K562 (cell line): ENCODE data around the gene FHIT. TPM values are rescaled to one million over a fixed set of nuclear protein-coding genes. Genes with fewer than 3 reads are reported as not detected.

Experiments
- ATAC-seq: fragments of 200-7000 bp; cut with Tn5 transposase; 3 replicates; pipeline ENCODE4 v1.9.1; 2020; ENCODE audit warnings: moderate library complexity
- BruUV-seq: library from RNA; stranded (reverse); fragments of 400-500 nt; replicated peaks from 2 replicates; lab custom pipeline; 2021; lab: Mats Ljungman, UMichigan
- CTCF ChIA-PET: fragments of 300-600 bp; formaldehyde crosslinking; extraction: SDS; loops from one replicate; lab custom pipeline; 2021; ENCODE audit warnings: low intra/inter-chr PET ratio; lab: Yijun Ruan, JAX
- POLR2A ChIA-PET: fragments of 300-600, 350-650 bp; sonication (Branson Sonifier 250); formaldehyde crosslinking; extraction: SDS; loops from one replicate; lab custom pipeline; 2021; ENCODE audit warnings: antibody characterized with exemption, inconsistent platforms; lab: Yijun Ruan, JAX
- DNase-seq, 4 experiments: peaks; one replicate each; pipeline versions ENCODE4 v3.0.0 to v3.0.0-alpha.2; 2011 to 2018; ENCODE audit warnings: low spot score in 3 of 4, mixed read lengths in 3 of 4; ENCODE audit errors: extremely low read depth in 1 of 4
- FAIRE-seq: peaks from 2 replicates; lab custom pipeline; 2011; peaks lifted over from hg19 to GRCh38; lab: Jason Lieb, UNC
- H2AFZ ChIP-seq: 2 replicates; pipeline ENCODE4 v1.6.0; 2011; ENCODE audit warnings: low read depth, low read length, control low read depth, inconsistent platforms
- H3K27ac ChIP-seq: fragments of 200-600 bp; 3 replicates; pipeline ENCODE4 v1.8.0; 2011; ENCODE audit warnings: low read depth, mild to moderate bottlenecking, control low read depth, inconsistent platforms, low read length, moderate library complexity, mixed read lengths; ENCODE audit errors: extremely low read depth
- H3K27me3 ChIP-seq, 2 experiments: fragments of 300-600 bp in 1 of 2; 2 replicates in 1 of 2; 3 replicates in 1 of 2; pipeline versions ENCODE4 v1.6.0 to v1.8.0; 2011; ENCODE audit warnings: inconsistent platforms in 2 of 2, low read length in 2 of 2, mild to moderate bottlenecking in 1 of 2, mixed read lengths in 1 of 2, moderate library complexity in 1 of 2; ENCODE audit not compliant: control insufficient read depth in 2 of 2, insufficient read depth in 2 of 2
- H3K36me3 ChIP-seq: fragments of 300-600 bp; 3 replicates; pipeline ENCODE4 v1.8.0; 2011; ENCODE audit warnings: mild to moderate bottlenecking, low read length, inconsistent platforms; ENCODE audit not compliant: control insufficient read depth, insufficient read depth
- H3K4me1 ChIP-seq, 2 experiments: fragments of 200-600 bp in 1 of 2; replicated peaks in 1 of 2; 2 replicates in 1 of 2; 3 replicates in 1 of 2; pipeline versions ENCODE4 v1.5.1 to v1.8.0; 2011; ENCODE audit warnings: inconsistent platforms in 2 of 2, low read length in 2 of 2, mild to moderate bottlenecking in 1 of 2, mixed read lengths in 1 of 2, moderate library complexity in 1 of 2; ENCODE audit not compliant: control insufficient read depth in 2 of 2, insufficient read depth in 2 of 2
- H3K4me2 ChIP-seq: 2 replicates; pipeline ENCODE4 v1.6.1; 2011; ENCODE audit warnings: low read length, control low read depth, inconsistent platforms, mixed read lengths; ENCODE audit not compliant: insufficient read depth
- H3K4me3 ChIP-seq: fragments of 200-600 bp; sonication (generic), shearing (Covaris generic); 2 replicates; pipeline ENCODE4 v1.5.1; 2016; ENCODE audit warnings: control low read depth, inconsistent platforms
- H3K79me2 ChIP-seq: fragments of 200-600 bp; 3 replicates; pipeline ENCODE4 v1.8.0; 2011; ENCODE audit warnings: low read length, inconsistent platforms; ENCODE audit not compliant: control insufficient read depth, insufficient read depth
- H3K9ac ChIP-seq, 2 experiments: 2 replicates each; pipeline versions ENCODE4 v1.6.0 to v1.6.1; 2011; ENCODE audit warnings: low read depth in 2 of 2, low read length in 2 of 2, control low read depth in 1 of 2, inconsistent platforms in 1 of 2, mild to moderate bottlenecking in 1 of 2, mixed read lengths in 1 of 2; ENCODE audit not compliant: insufficient read depth in 1 of 2
- H3K9me1 ChIP-seq: one replicate; pipeline ENCODE4 v1.6.0; 2011; ENCODE audit warnings: inconsistent platforms, mild to moderate bottlenecking, low read length, moderate library complexity; ENCODE audit not compliant: control insufficient read depth, insufficient read depth
- H3K9me3 ChIP-seq: replicated peaks from 2 replicates; pipeline ENCODE4 v1.5.1; 2011; ENCODE audit warnings: low read depth, low read length, inconsistent platforms; ENCODE audit not compliant: control insufficient read depth, insufficient read depth
- H4K20me1 ChIP-seq: replicated peaks from 2 replicates; pipeline ENCODE4 v1.6.1; 2011; ENCODE audit warnings: low read length, inconsistent platforms, mixed read lengths; ENCODE audit not compliant: control insufficient read depth, insufficient read depth
- E2F4 ChIP-seq: sonication (generic); formaldehyde crosslinking; IDR thresholded peaks from 2 replicates; pipeline ENCODE4 v1.8.0; 2022; ENCODE audit warnings: mild to moderate bottlenecking, low read depth, missing genetic modification reagents
- EZH2 ChIP-seq: IDR thresholded peaks from 2 replicates; pipeline ENCODE4 v1.6.1; 2012; ENCODE audit warnings: low read depth, mild to moderate bottlenecking, inconsistent platforms, low read length, borderline replicate concordance
- FOXJ2 ChIP-seq: fragments of 200-800 bp; sonication (Bioruptor generic); IDR thresholded peaks from 2 replicates; pipeline ENCODE4 v1.6.1; 2016; ENCODE audit warnings: missing genetic modification characterization, missing compliant biosample characterization
- HDAC3 ChIP-seq: fragments of 450-650 bp; IDR thresholded peaks from 2 replicates; pipeline ENCODE4 v1.6.1; 2018; ENCODE audit warnings: borderline replicate concordance, mild to moderate bottlenecking, moderate library complexity; ENCODE audit not compliant: partially characterized antibody
- NBN ChIP-seq: fragments of 450-650 bp; IDR thresholded peaks from 2 replicates; pipeline ENCODE4 v1.6.1; 2016; ENCODE audit warnings: low read depth, mild to moderate bottlenecking
- NR2C1 ChIP-seq, 2 experiments: fragments of 450-650 bp; IDR thresholded peaks; 2 replicates each; pipeline ENCODE4 v1.6.1; 2017; ENCODE audit warnings: mild to moderate bottlenecking in 2 of 2, antibody characterized with exemption in 1 of 2, inconsistent platforms in 1 of 2, missing compliant biosample characterization in 1 of 2, missing genetic modification characterization in 1 of 2
- SLC30A9 ChIP-seq: fragments of 250-450 bp; sonication (Bioruptor Pico); IDR thresholded peaks from 2 replicates; pipeline ENCODE4 v1.8.0; 2022; ENCODE audit warnings: mild to moderate bottlenecking, moderate library complexity
- SNAPC5 ChIP-seq: fragments of 250-450 bp; sonication (Bioruptor Pico); IDR thresholded peaks from 2 replicates; pipeline ENCODE4 v1.8.0; 2021; ENCODE audit warnings: moderate library complexity, mild to moderate bottlenecking, inconsistent platforms
- ZBTB26 ChIP-seq: fragments of 450-650 bp; formaldehyde crosslinking; IDR thresholded peaks from 2 replicates; pipeline ENCODE4 v1.4.0; 2022; ENCODE audit warnings: missing genetic modification characterization
- WGBS: fragments of 100-300 bp; shearing (Covaris generic); methylation state at CpG from one replicate; pipeline ENCODE4 v1.1.6; 2016; ENCODE audit warnings: low coverage, mixed read lengths; ENCODE audit not compliant: insufficient coverage; ENCODE audit errors: missing lambda C conversion rate; 5-methylcytosine and 5-hydroxymethylcytosine counted together
- in situ Hi-C: fragments of 300-500 bp; cut with MboI; formaldehyde crosslinking; loops from 4 replicates; pipeline ENCODE4 v1.15.0; 2018; ENCODE audit warnings: inconsistent platforms, mixed read lengths
- intact Hi-C: fragments of 100-400 bp; cut with micrococcal nuclease; formaldehyde crosslinking; loops from 2 replicates; pipeline ENCODE4 v1.14.2; 2022
- polyA plus RNA-seq, 8 experiments: library from polyadenylated mRNA; depleted of rRNA in 4 of 8; stranded (reverse) in 5 of 8; unstranded in 3 of 8; fragments of >200 nt; fragmentation: Nextera tagmentation in 2 of 8; fragmentation: Illumina TruSeq in 1 of 8; extraction: Ambion mirVana in 2 of 8; extraction: Trizol in 1 of 8; gene quantifications; 2 replicates each; pipeline versions ENCODE4 v1.2.1 to v1.2.3, GENCODE V29; 2011 to 2014; ENCODE audit warnings: inconsistent platforms in 1 of 8, missing spikeins in 1 of 8
- total RNA-seq, 7 experiments: library from RNA; depleted of rRNA in 6 of 7; stranded (reverse); fragments of >200 nt in 6 of 7; fragmentation: Illumina TruSeq in 2 of 7; extraction: Trizol in 2 of 7; gene quantifications; 2 replicates each; pipeline versions ENCODE4 v1.2.1 to v1.2.3, GENCODE V29; 2011 to 2021; ENCODE audit warnings: low replicate concordance in 1 of 7

The FHIT gene
- total and polyA plus RNA-seq, 9 of the 15 experiments (the other 6 are each of a cell fraction or from before 2014, with no cell fraction given): 1.7 to 9.1 (median 4.3) TPM

GRCh38 chr3:60737633-60738399, 513.4 kb downstream of the FHIT start:
- no peaks in the 10 kb centered on the region for H3K9me3 ChIP-seq
- ATAC-seq (no peak), FAIRE-seq (no peak), DNase-seq (no peak)
- H3K36me3 ChIP-seq: no peaks in the 10 kb centered on the region
- H4K20me1 ChIP-seq: no peaks in the 10 kb centered on the region
- BruUV-seq: no TSS peak
- H3K27ac ChIP-seq: no peak overlapping the region
- 10% methylated on average over 2 of the region's 8 CpGs for WGBS
- intact Hi-C loops (no loop called here), in situ Hi-C loops (no loop called here)
- H3K4me1 ChIP-seq: no peaks in the 10 kb centered on the region
- H3K9ac ChIP-seq: no peak overlapping the region
- H3K79me2 ChIP-seq: no peaks in the 10 kb centered on the region
- CTCF ChIA-PET: no interaction called here
- POLR2A ChIA-PET: no interaction called here
- no peak overlapping the region for H3K4me2 ChIP-seq
- H3K9me1 ChIP-seq: no peaks in the 10 kb centered on the region
- TF ChIP-seq EZH2: no peak
- TF ChIP-seq NBN: no peak
- TF ChIP-seq SNAPC5 (CRISPR knock-in tag): no peak
- no peak overlapping the region for H3K4me3 ChIP-seq
- no peaks in the 10 kb centered on the region for H3K27me3 ChIP-seq
- no peak overlapping the region for H2AFZ ChIP-seq

- no TSS peak for BruUV-seq
- H3K9ac ChIP-seq: no peak overlapping the region
- intact Hi-C loops: no loop called here
- TF ChIP-seq SLC30A9 (CRISPR knock-in tag) (no peak), NR2C1 (IDR thresholded peaks at IDR 0.05) (no peak), NR2C1 (tag; IDR thresholded peaks at IDR 0.05) (no peak), FOXJ2 (no peak), ZBTB26 (CRISPR knock-in tag) (no peak), E2F4 (CRISPR knock-in tag) (no peak), HDAC3 (no peak)
Observed at GRCh38 chr3:60730371-60730770, 520.9 kb downstream of the FHIT start.

More at GRCh38 chr3:60730371-60730770, 520.9 kb downstream of the FHIT start:
- no peak overlapping the region for H3K27ac ChIP-seq
- no peaks in the 10 kb centered on the region for H4K20me1 ChIP-seq
- in situ Hi-C loops: no loop called here
- H3K9me1 ChIP-seq: no peaks in the 10 kb centered on the region
- WGBS: 0% methylated on average over 1 of the region's 9 CpGs
- POLR2A ChIA-PET: no interaction called here
- no peaks in the 10 kb centered on the region for H3K4me1 ChIP-seq
- no peaks in the 10 kb centered on the region for H3K9me3 ChIP-seq
- no peak overlapping the region for H3K4me2 ChIP-seq
- CTCF ChIA-PET: no interaction called here
- H2AFZ ChIP-seq: no peak overlapping the region
- H3K36me3 ChIP-seq: no peaks in the 10 kb centered on the region
- no peak for ATAC-seq
- no peak overlapping the region for H3K4me3 ChIP-seq
- no peaks in the 10 kb centered on the region for H3K79me2 ChIP-seq
- no peak for DNase-seq
- H3K27me3 ChIP-seq: no peaks in the 10 kb centered on the region
- FAIRE-seq: no peak
